ENCODE data around the gene DDC.
"Not testable (repeated sequence)": the region's sequence is repeated elsewhere in the genome, so short reads cannot be mapped to it uniquely, and the experiment has no call there.

- not testable (repeated sequence) for TF ChIP-seq POLR2A, EP300 (IDR thresholded peaks at IDR 0.05)
- TF ChIP-seq, protein P1, sequence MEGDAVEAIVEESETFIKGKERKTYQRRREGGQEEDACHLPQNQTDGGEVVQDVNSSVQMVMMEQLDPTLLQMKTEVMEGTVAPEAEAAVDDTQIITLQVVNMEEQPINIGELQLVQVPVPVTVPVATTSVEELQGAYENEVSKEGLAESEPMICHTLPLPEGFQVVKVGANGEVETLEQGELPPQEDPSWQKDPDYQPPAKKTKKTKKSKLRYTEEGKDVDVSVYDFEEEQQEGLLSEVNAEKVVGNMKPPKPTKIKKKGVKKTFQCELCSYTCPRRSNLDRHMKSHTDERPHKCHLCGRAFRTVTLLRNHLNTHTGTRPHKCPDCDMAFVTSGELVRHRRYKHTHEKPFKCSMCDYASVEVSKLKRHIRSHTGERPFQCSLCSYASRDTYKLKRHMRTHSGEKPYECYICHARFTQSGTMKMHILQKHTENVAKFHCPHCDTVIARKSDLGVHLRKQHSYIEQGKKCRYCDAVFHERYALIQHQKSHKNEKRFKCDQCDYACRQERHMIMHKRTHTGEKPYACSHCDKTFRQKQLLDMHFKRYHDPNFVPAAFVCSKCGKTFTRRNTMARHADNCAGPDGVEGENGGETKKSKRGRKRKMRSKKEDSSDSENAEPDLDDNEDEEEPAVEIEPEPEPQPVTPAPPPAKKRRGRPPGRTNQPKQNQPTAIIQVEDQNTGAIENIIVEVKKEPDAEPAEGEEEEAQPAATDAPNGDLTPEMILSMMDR (IDR thresholded peaks at IDR 0.05), result not testable (repeated sequence)
Measured at GRCh38 chr7:50582271-50582670, 17.1 kb upstream of the DDC start.

Measured in ovary (tissue), 3 donors.